MCF 10A (cell line): ENCODE results near the gene PHKG2. TPM values are rescaled to one million over a fixed set of nuclear protein-coding genes. Genes with fewer than 3 reads are reported as not detected.
A peak's percentile ranks its signal among the peaks of the same experiment; 100 is the strongest.

Experiments
- BruUV-seq: library from RNA; stranded (reverse); fragments of 400-500 nt; replicated peaks from 2 replicates; lab custom pipeline; 2021; lab: Mats Ljungman, UMichigan
- CTCF ChIA-PET: fragments of 300-600 bp; sonication (Branson Sonifier 250); formaldehyde crosslinking; extraction: SDS; loops from one replicate; lab custom pipeline; 2021; ENCODE audit warnings: antibody characterized with exemption, inconsistent platforms; lab: Yijun Ruan, JAX
- POLR2A ChIA-PET: fragments of 300-600, 350-650 bp; sonication (Branson Sonifier 250); formaldehyde crosslinking; extraction: SDS; loops from one replicate; lab custom pipeline; 2020; ENCODE audit warnings: antibody characterized with exemption, inconsistent platforms; lab: Yijun Ruan, JAX
- DNase-seq: peaks from one replicate; pipeline ENCODE4 v3.0.0-alpha.2; 2018; ENCODE audit not compliant: unreplicated experiment
- H3K27ac Mint-ChIP-seq: one replicate; pipeline ENCODE4 v1.8.0; 2022; ENCODE audit warnings: mild to moderate bottlenecking, low read depth, mixed read lengths; ENCODE audit not compliant: unreplicated experiment
- H3K27me3 Mint-ChIP-seq: one replicate; pipeline ENCODE4 v1.8.0; 2022; ENCODE audit warnings: mixed read lengths; ENCODE audit not compliant: insufficient read depth, unreplicated experiment
- H3K36me3 Mint-ChIP-seq: one replicate; pipeline ENCODE4 v1.8.0; 2022; ENCODE audit warnings: mild to moderate bottlenecking, moderate library complexity, mixed read lengths; ENCODE audit not compliant: insufficient read depth, unreplicated experiment
- H3K4me1 Mint-ChIP-seq: one replicate; pipeline ENCODE4 v1.8.0; 2022; ENCODE audit warnings: mixed read lengths; ENCODE audit not compliant: insufficient read depth, unreplicated experiment
- H3K4me3 Mint-ChIP-seq: one replicate; pipeline ENCODE4 v1.8.0; 2022; ENCODE audit warnings: mild to moderate bottlenecking, moderate library complexity, mixed read lengths; ENCODE audit not compliant: unreplicated experiment
- H3K9me3 Mint-ChIP-seq: one replicate; pipeline ENCODE4 v1.8.0; 2022; ENCODE audit warnings: mixed read lengths; ENCODE audit not compliant: unreplicated experiment
- CTCF ChIP-seq: fragments of 200-600 bp; IDR thresholded peaks from one replicate; pipeline ENCODE4 v1.8.0; 2022; ENCODE audit warnings: antibody characterized with exemption, mild to moderate bottlenecking; ENCODE audit not compliant: unreplicated experiment
- intact Hi-C: fragments of 100-400 bp; cut with micrococcal nuclease; formaldehyde crosslinking; loops from 2 replicates; pipeline ENCODE4 v1.14.1; 2022
- total RNA-seq: library from RNA; stranded (reverse); gene quantifications from 2 replicates; pipeline ENCODE4 v1.2.3, GENCODE V29; 2022

Gene PHKG2
- total RNA-seq, 1 experiment from 2014 or later: 28.4 TPM

GRCh38 chr16:30774367-30775130 is 26.3 kb downstream of the PHKG2 start:
- Mint-ChIP-seq H3K4me1 (peaks cover 22% of the 10 kb centered on the region), H3K36me3 (peaks cover 64% of the 10 kb centered on the region), H3K27me3 (no peaks in the 10 kb centered on the region), H3K4me3 (peak overlapping the region; percentile 85), H3K9me3 (no peaks in the 10 kb centered on the region), H3K27ac (peak overlapping the region; percentile 82)
- ChIA-PET CTCF (interaction anchor here (1.4 to 2.0 kb wide), 2 partner anchors 10 to 41 kb away, joined by 5 to 7 read pairs; no protein-coding TSS in a partner anchor), POLR2A (interaction anchor here (0.6 to 3.0 kb wide), 19 partner anchors 11 to 1819 kb away, joined by 3 to 27 read pairs (median 5); partner anchors contain the start of genes KAT8, PHKG2, RNF40 and SRCAP)
- no peak for TF ChIP-seq CTCF
- no TSS peak for BruUV-seq
- DNase-seq: no peak
- intact Hi-C loops: loop anchor here (5.0 kb wide), 1 partner anchor 38 kb away; no protein-coding TSS in a partner anchor

GRCh38 chr16:30775131-30775391 is 26.8 kb downstream of the PHKG2 start:
- peaks cover 59% of the 10 kb centered on the region for H3K36me3 Mint-ChIP-seq
- ChIA-PET POLR2A (interaction anchor here (0.6 to 3.0 kb wide), 19 partner anchors 10 to 1820 kb away, joined by 3 to 27 read pairs (median 5); partner anchors contain the start of genes KAT8, PHKG2, RNF40 and SRCAP), CTCF (interaction anchor here (1.4 to 2.0 kb wide), 2 partner anchors 10 to 40 kb away, joined by 5 to 7 read pairs; no protein-coding TSS in a partner anchor)
- H3K27me3 Mint-ChIP-seq: no peaks in the 10 kb centered on the region
- H3K9me3 Mint-ChIP-seq: no peaks in the 10 kb centered on the region
- BruUV-seq: TSS peak; percentile 15
- H3K4me1 Mint-ChIP-seq: peaks cover 22% of the 10 kb centered on the region
- intact Hi-C loops: loop anchor here (5.0 kb wide), 1 partner anchor 37 kb away; no protein-coding TSS in a partner anchor
- no peak for DNase-seq
- no peak for TF ChIP-seq CTCF
- peak overlapping the region; percentile 82 for H3K27ac Mint-ChIP-seq
- H3K4me3 Mint-ChIP-seq: peak overlapping the region; percentile 85

GRCh38 chr16:30775392-30776188 is 27.4 kb downstream of the PHKG2 start:
- no TSS peak for BruUV-seq
- Mint-ChIP-seq H3K4me1 (peaks cover 22% of the 10 kb centered on the region), H3K27ac (peak overlapping the region; percentile 82), H3K9me3 (no peaks in the 10 kb centered on the region), H3K4me3 (peak overlapping the region; percentile 85), H3K36me3 (peaks cover 54% of the 10 kb centered on the region), H3K27me3 (no peaks in the 10 kb centered on the region)
- DNase-seq: peak; percentile 87
- no peak for TF ChIP-seq CTCF
- intact Hi-C loops: loop anchor here (5.0 kb wide), 1 partner anchor 37 kb away; no protein-coding TSS in a partner anchor
- ChIA-PET CTCF (interaction anchor here (1.4 kb wide), 1 partner anchor 39 kb away, joined by 7 read pairs; no protein-coding TSS in a partner anchor), POLR2A (interaction anchor here (0.6 to 3.0 kb wide), 20 partner anchors 10 to 1821 kb away, joined by 3 to 27 read pairs (median 5); partner anchors contain the start of genes KAT8, PHKG2, RNF40 and SRCAP)
